GM08714 (cell line): ENCODE data around the gene ERC2.

Experiments
- H3K4me3 ChIP-seq: fragments of 200-500 bp; sonication (Bioruptor generic); 2 replicates; pipeline ENCODE4 v1.5.1; 2014; ENCODE audit warnings: mild to moderate bottlenecking, low read length, inconsistent platforms
- ZNF274 ChIP-seq: IDR thresholded peaks from 2 replicates; pipeline ENCODE4 v1.6.1; 2012; ENCODE audit warnings: mild to moderate bottlenecking, low read depth, low read length

ERC2 gene

GRCh38 chr3:55965776-55966175 is 502.5 kb downstream of the ERC2 start:
- H3K4me3 ChIP-seq, result no peak overlapping the region
- TF ChIP-seq ZNF274, result no peak

GRCh38 chr3:55964491-55964985 is 503.7 kb downstream of the ERC2 start:
- H3K4me3 ChIP-seq, result no peak overlapping the region
- TF ChIP-seq ZNF274, result no peak

DNA sequence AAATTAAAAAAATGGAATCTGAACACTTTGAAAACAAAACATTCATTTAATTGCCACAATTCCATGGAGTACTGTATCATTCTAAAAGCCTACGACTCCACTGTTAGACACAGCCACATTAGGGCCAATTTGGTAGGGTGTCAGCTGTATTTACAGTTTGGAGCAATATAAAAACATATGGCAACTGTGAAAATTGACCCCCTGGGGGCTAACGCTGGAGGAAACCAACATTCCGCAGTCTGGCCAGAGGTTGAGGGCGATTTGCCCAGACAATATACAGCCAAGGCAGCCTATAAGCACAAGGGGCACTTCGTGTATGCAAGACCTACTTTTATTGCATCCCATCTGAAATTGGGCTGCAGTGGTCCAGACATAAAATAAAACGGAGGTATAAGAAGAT is 504.7 kb downstream of the ERC2 start:
- H3K4me3 ChIP-seq, result no peak overlapping the region
- TF ChIP-seq ZNF274, result no peak

- TF ChIP-seq ZNF274, result no peak
- H3K4me3 ChIP-seq, result no peak overlapping the region
Observed at GRCh38 chr3:55959471-55960080, 508.7 kb downstream of the ERC2 start.

DNA sequence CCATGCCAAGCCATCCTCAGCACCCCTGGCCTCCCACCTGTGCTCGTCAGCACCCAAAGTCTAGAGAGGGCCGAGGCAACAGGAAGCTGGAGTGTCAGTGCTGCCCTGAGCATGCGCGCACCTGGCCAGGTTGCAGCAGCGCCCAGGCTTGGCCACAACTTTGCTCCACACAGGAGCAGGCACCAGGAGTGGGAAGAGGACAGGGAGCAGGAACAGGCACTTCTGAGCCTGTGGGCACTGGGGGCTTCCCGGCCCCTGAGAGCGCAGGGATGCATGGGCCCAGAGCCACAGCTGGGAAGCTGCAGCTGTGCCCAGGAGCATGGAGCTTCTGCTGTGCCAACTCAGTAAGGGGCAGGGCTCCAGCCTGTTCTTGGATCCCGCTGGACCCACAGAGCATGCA is 509.7 kb downstream of the ERC2 start:
- TF ChIP-seq ZNF274, result no peak
- no peak overlapping the region for H3K4me3 ChIP-seq

GRCh38 chr3:55955891-55956477 is 512.3 kb downstream of the ERC2 start:
- H3K4me3 ChIP-seq, result no peak overlapping the region
- no peak for TF ChIP-seq ZNF274

- TF ChIP-seq ZNF274, result no peak
- H3K4me3 ChIP-seq, result no peak overlapping the region
Observed at GRCh38 chr3:55951388-55951787, 516.9 kb downstream of the ERC2 start.

DNA sequence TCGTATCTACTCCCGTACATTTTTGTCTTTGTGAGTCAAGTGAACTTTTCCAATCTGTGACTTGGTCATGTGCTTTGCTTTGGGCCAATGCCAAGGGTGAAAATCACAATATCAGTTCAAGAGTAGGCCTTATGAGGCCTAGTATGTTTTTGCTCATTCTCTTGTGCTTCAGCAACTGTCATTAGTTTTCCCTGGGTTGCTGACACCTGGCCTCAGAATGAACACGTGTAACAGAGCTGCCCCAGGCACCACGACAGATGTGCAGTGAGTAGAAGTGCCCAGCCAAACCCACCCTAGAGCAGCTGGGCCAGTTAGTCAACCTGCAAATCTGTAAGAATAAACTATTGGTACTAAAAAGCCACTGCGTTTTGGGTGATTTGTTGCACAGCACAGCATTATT is 520.9 kb downstream of the ERC2 start:
- no peak overlapping the region for H3K4me3 ChIP-seq
- no peak for TF ChIP-seq ZNF274

DNA sequence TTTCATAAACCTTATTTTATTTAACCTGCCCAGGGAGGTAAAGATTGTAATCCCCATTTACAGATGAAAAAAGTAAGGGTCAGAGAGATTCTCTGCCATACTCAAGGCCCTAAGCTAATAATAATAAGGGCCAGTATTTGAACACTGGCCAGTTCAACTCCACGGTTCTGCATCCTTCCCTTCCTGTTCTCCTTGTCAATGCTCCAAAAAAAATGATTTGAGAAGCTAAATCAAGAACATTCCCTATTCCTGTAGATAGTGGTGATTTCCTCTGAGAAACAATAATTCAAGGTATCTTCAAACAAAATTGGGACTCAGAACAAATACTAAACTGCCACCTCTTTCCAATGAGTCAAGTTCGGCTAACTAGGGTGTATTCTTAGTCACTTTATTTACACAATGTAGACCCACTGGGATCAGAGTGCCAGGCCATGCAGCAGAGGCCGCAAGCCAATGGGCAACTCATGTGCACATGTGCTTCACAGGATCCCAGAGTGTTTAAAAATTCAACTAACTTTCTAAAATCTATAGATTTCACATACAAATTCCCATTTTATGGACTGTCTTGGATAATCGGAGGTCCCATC is 521.6 kb downstream of the ERC2 start:
- TF ChIP-seq ZNF274, result no peak

DNA sequence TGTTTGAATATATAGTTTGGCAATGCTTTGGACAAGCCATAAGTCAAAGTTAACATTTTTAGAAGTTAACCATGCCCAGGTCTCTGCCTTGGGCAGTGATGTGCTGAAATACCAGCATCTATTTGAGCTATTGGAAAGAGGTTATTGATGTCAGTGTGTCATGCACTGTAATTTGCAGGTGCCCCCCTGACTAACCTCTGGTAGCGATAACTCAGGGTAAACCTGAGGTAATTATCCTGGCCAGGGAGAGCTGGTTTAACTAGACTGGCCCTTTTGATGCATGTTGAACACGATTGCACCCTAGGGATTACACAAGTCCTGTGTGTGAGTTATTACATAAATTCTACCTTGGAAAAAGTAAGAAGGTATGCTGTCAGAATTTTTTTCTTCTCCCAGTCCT is 525.4 kb downstream of the ERC2 start:
- no peak overlapping the region for H3K4me3 ChIP-seq
- no peak for TF ChIP-seq ZNF274

More for the DNA sequence above, 521.6 kb downstream of the ERC2 start:
- no peak overlapping the region for H3K4me3 ChIP-seq

DNA sequence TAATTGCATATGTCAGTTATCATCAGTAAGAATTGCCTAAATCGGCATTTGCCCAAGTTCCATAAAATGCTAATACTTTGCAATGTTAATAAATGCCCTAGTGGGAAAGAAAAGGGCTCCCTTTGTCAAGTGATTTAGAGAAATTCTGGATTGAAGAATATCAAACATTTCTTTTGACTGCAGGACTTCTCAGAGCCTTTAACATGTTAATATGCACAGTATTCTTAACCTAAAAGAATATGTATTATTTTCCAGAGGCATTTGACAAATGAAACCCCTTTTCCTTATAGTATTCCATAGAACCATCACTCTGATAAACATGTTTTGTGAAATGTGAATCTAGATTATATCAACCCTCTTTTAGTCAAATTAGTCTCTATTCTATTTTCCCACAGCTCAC is 529.0 kb downstream of the ERC2 start:
- H3K4me3 ChIP-seq, result no peak overlapping the region
- no peak for TF ChIP-seq ZNF274

GRCh38 chr3:55937301-55937700 is 531.0 kb downstream of the ERC2 start:
- TF ChIP-seq ZNF274, result no peak
- no peak overlapping the region for H3K4me3 ChIP-seq

GRCh38 chr3:55936549-55937052 is 531.7 kb downstream of the ERC2 start:
- no peak for TF ChIP-seq ZNF274
- no peak overlapping the region for H3K4me3 ChIP-seq

GRCh38 chr3:55935241-55935640 is 533.0 kb downstream of the ERC2 start:
- H3K4me3 ChIP-seq, result no peak overlapping the region
- TF ChIP-seq ZNF274, result no peak

GRCh38 chr3:55934771-55935170 is 533.5 kb downstream of the ERC2 start:
- no peak overlapping the region for H3K4me3 ChIP-seq
- TF ChIP-seq ZNF274, result no peak
